GM12878 (cell line): ENCODE results near the gene PDIA5. TPM values are rescaled to one million over a fixed set of nuclear protein-coding genes. Genes with fewer than 3 reads are reported as not detected.

Experiments
- ATAC-seq: fragments of 200-7000 bp; cut with Tn5 transposase; 3 replicates; pipeline ENCODE4 v1.9.1; 2020; ENCODE audit warnings: mild to moderate bottlenecking, moderate library complexity
- BruUV-seq: library from RNA; stranded (reverse); fragments of 400-500 nt; replicated peaks from 2 replicates; lab custom pipeline; 2021; lab: Mats Ljungman, UMichigan
- CTCF ChIA-PET: fragments of 300-600 bp; sonication (Branson Sonifier 250); formaldehyde crosslinking; extraction: SDS; loops from one replicate; lab custom pipeline; 2021; ENCODE audit warnings: inconsistent platforms; lab: Yijun Ruan, JAX
- POLR2A ChIA-PET: fragments of 350-600 bp; formaldehyde crosslinking; extraction: SDS; loops from one replicate; lab custom pipeline; 2021; ENCODE audit warnings: inconsistent platforms; lab: Charles Lee
- RAD21 ChIA-PET: fragments of 300-600 bp; sonication (Branson Sonifier 250); formaldehyde crosslinking; loops from one replicate; lab custom pipeline; 2023; ENCODE audit warnings: antibody characterized with exemption; ENCODE audit not compliant: unreplicated experiment; lab: Charles Lee
- SMC1A ChIA-PET: fragments of 300-600 bp; sonication (Branson Sonifier 250); formaldehyde crosslinking; loops from one replicate; lab custom pipeline; 2023; ENCODE audit not compliant: unreplicated experiment, uncharacterized antibody; lab: Charles Lee
- DNase-seq: peaks from one replicate; pipeline ENCODE4 v3.0.0-alpha.2; 2011; ENCODE audit warnings: low read depth, low spot score
- FAIRE-seq: peaks from 3 replicates; lab custom pipeline; 2011; peaks lifted over from hg19 to GRCh38; lab: Jason Lieb, UNC
- H2AFZ ChIP-seq: 2 replicates; pipeline ENCODE4 v1.6.0; 2011; ENCODE audit warnings: low read depth, low read length, control low read depth; ENCODE audit not compliant: control insufficient read depth
- H3K27ac ChIP-seq: 2 replicates; pipeline ENCODE4 v1.5.1; 2011; ENCODE audit warnings: control low read depth; ENCODE audit not compliant: control insufficient read depth, insufficient read depth
- H3K27me3 ChIP-seq, 2 experiments: replicated peaks in 1 of 2; 2 replicates each; pipeline versions ENCODE4 v1.6.0 to v1.6.1; 2011; ENCODE audit warnings: low read length in 1 of 2; ENCODE audit not compliant: control insufficient read depth in 2 of 2, insufficient read depth in 2 of 2
- H3K36me3 ChIP-seq, 2 experiments: 2 replicates each; pipeline ENCODE4 v1.5.1; 2011; ENCODE audit warnings: low read length in 1 of 2; ENCODE audit not compliant: control insufficient read depth in 2 of 2, insufficient read depth in 2 of 2
- H3K4me1 ChIP-seq: 2 replicates; pipeline ENCODE4 v1.6.1; 2011; ENCODE audit warnings: mild to moderate bottlenecking, low read length, moderate library complexity, mixed read lengths; ENCODE audit not compliant: control insufficient read depth, insufficient read depth
- H3K4me2 ChIP-seq: 2 replicates; pipeline ENCODE4 v1.6.0; 2011; ENCODE audit warnings: control low read depth; ENCODE audit not compliant: control insufficient read depth, insufficient read depth
- H3K4me3 ChIP-seq: fragments of 200-600 bp; sonication (generic); 2 replicates; pipeline ENCODE4 v1.5.1; 2016
- H3K79me2 ChIP-seq: 2 replicates; pipeline ENCODE4 v1.6.0; 2011; ENCODE audit warnings: low read length; ENCODE audit not compliant: control insufficient read depth, insufficient read depth
- H3K9ac ChIP-seq: 2 replicates; pipeline ENCODE4 v1.8.0; 2011; ENCODE audit warnings: low read length, control low read depth, mixed read lengths; ENCODE audit not compliant: control insufficient read depth, insufficient read depth
- H3K9me3 ChIP-seq: replicated peaks from 3 replicates; pipeline ENCODE4 v1.5.1; 2011; ENCODE audit warnings: mild to moderate bottlenecking, low read length; ENCODE audit not compliant: control insufficient read depth, insufficient read depth
- H4K20me1 ChIP-seq: 2 replicates; pipeline ENCODE4 v1.6.0; 2011; ENCODE audit not compliant: control insufficient read depth, insufficient read depth
- IRF4 ChIP-seq: IDR thresholded peaks from 2 replicates; pipeline ENCODE4 v1.6.1; 2011; ENCODE audit warnings: low read depth, low read length
- SREBF2 ChIP-seq: IDR thresholded peaks from 2 replicates; pipeline ENCODE4 v1.6.1; 2012; ENCODE audit warnings: mild to moderate bottlenecking, low read length
- SUPT20H ChIP-seq: IDR thresholded peaks from 2 replicates; pipeline ENCODE4 v1.6.1; 2011; ENCODE audit warnings: low read depth, mild to moderate bottlenecking, low read length, moderate library complexity, borderline replicate concordance; ENCODE audit not compliant: control insufficient read depth
- WGBS: methylation state at CpG from one replicate; pipeline ENCODE4 v1.1.6; 2016; ENCODE audit warnings: low lambda C conversion rate; ENCODE audit not compliant: insufficient replicate concordance, insufficient coverage; ENCODE audit errors: missing lambda C conversion rate; 5-methylcytosine and 5-hydroxymethylcytosine counted together
- in situ Hi-C: fragments of 300-500 bp; cut with MboI; formaldehyde crosslinking; loops from 9 replicates; pipeline ENCODE4 v1.14.3; 2018; ENCODE audit warnings: mixed read lengths
- intact Hi-C: fragments of 100-400 bp; cut with micrococcal nuclease; formaldehyde crosslinking; loops from one replicate; pipeline ENCODE4 v1.14.2; 2022; ENCODE audit not compliant: unreplicated experiment
- polyA plus RNA-seq, 11 experiments: library from polyadenylated mRNA; depleted of rRNA in 4 of 11; unstranded in 6 of 11; stranded (reverse) in 5 of 11; fragments of >200 nt; fragmentation: Nextera tagmentation in 4 of 11; fragmentation: Illumina TruSeq in 1 of 11; extraction: Ambion mirVana in 4 of 11; extraction: Trizol in 1 of 11; gene quantifications; 1 replicate in 1 of 11; 2 replicates in 10 of 11; pipeline versions ENCODE4 v1.2.1 to v1.2.3, GENCODE V29; 2011 to 2016; ENCODE audit warnings: inconsistent platforms in 2 of 11, missing spikeins in 2 of 11, low read depth in 1 of 11
- total RNA-seq, 4 experiments: library from RNA; depleted of rRNA in 3 of 4; stranded (reverse); fragments of >200 nt in 3 of 4; fragmentation: Illumina TruSeq in 1 of 4; extraction: Trizol in 1 of 4; gene quantifications; 2 replicates each; pipeline versions ENCODE4 v1.2.1 to v1.2.3, GENCODE V29; 2013 to 2021
- TF ChIP-seq, protein P1 (sequence below): IDR thresholded peaks from 2 replicates; pipeline ENCODE4 v1.6.1; 2012; ENCODE audit warnings: mild to moderate bottlenecking, low read depth, low read length

Gene PDIA5
- total and polyA plus RNA-seq, 10 of the 15 experiments (the other 5 are each of a cell fraction or from before 2014, with no cell fraction given) = 4.1 to 24.8 (median 19.2) TPM

DNA sequence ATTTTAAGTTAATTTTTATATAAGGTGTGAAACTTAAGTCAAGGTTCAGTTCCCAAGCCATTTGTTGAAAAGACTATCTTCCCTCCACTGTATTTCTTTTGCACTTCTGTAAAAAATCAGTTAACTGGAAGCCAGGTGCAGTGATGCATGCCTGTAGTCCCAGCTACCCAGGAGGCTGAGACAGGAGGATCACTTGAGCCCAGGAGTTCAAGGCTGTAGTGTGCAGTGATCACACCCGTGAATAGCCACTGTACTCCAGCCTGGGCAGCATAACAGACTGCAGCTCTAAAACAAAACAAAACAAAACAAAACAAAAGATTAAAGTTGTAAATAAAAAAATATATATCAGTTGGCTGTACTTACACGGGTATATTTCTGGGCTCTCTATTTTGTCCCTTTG, 101.8 kb downstream of the PDIA5 start (continued):
- no peak for TF ChIP-seq SUPT20H
- TF ChIP-seq, protein P1, sequence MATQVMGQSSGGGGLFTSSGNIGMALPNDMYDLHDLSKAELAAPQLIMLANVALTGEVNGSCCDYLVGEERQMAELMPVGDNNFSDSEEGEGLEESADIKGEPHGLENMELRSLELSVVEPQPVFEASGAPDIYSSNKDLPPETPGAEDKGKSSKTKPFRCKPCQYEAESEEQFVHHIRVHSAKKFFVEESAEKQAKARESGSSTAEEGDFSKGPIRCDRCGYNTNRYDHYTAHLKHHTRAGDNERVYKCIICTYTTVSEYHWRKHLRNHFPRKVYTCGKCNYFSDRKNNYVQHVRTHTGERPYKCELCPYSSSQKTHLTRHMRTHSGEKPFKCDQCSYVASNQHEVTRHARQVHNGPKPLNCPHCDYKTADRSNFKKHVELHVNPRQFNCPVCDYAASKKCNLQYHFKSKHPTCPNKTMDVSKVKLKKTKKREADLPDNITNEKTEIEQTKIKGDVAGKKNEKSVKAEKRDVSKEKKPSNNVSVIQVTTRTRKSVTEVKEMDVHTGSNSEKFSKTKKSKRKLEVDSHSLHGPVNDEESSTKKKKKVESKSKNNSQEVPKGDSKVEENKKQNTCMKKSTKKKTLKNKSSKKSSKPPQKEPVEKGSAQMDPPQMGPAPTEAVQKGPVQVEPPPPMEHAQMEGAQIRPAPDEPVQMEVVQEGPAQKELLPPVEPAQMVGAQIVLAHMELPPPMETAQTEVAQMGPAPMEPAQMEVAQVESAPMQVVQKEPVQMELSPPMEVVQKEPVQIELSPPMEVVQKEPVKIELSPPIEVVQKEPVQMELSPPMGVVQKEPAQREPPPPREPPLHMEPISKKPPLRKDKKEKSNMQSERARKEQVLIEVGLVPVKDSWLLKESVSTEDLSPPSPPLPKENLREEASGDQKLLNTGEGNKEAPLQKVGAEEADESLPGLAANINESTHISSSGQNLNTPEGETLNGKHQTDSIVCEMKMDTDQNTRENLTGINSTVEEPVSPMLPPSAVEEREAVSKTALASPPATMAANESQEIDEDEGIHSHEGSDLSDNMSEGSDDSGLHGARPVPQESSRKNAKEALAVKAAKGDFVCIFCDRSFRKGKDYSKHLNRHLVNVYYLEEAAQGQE = no peak
- TF ChIP-seq, all 136 proteins: peak for 0

DNA sequence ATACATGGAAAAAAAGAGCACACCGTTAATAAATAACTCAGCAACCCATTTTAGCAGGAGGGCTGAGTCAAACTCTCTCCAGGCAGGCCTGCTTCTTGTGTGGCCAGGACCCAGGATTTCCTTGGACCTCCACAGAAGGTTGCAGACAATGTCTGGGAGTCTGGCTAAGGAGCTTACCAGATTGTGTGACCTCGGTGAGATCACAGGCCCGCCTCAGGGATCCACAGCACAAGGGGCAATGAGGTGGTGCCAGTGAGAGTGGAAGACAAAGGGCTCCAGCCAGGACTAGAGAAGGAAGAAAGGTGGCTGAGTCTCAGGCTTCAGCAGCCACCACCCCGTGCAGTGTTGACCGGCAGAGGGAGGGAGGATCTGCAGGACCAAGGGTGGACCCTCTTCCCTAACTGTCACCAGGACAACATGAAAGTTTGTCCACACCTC, 102.7 kb downstream of the PDIA5 start:
- BruUV-seq = no TSS peak
- ChIA-PET POLR2A (no interaction called here), CTCF (no interaction called here), RAD21 (no interaction called here), SMC1A (no interaction called here)
- intact Hi-C loops = no loop called here
- Histone ChIP-seq H2AFZ (no peak overlapping the region), H3K9ac (no peak overlapping the region), H4K20me1 (no peaks in the 10 kb centered on the region), H3K4me2 (no peak overlapping the region), H3K9me3 (no peaks in the 10 kb centered on the region), H3K4me1 (no peaks in the 10 kb centered on the region), H3K36me3 (peaks cover 0 to under 1% of the 10 kb centered on the region in 2 experiments; a peak in 2 of 4 replicates), H3K27ac (no peak overlapping the region), H3K79me2 (no peaks in the 10 kb centered on the region), H3K27me3 (no peaks in the 10 kb centered on the region), H3K4me3 (no peak overlapping the region)
- DNase-seq (no peak), ATAC-seq (no peak), FAIRE-seq (no peak)
- WGBS = 97% methylated on average over 5 of the region's 5 CpGs
- TF ChIP-seq IRF4 (no peak), SREBF2 (no peak)
- in situ Hi-C loops = no loop called here
